ENCODE results near the gene CAPN1.

CAPN1 gene

GRCh38 chr11:65226103-65226442 is 44.3 kb downstream of the CAPN1 start:
- TF ChIP-seq CTCF (IDR thresholded peaks at IDR 0.05), result no peak

DNA sequence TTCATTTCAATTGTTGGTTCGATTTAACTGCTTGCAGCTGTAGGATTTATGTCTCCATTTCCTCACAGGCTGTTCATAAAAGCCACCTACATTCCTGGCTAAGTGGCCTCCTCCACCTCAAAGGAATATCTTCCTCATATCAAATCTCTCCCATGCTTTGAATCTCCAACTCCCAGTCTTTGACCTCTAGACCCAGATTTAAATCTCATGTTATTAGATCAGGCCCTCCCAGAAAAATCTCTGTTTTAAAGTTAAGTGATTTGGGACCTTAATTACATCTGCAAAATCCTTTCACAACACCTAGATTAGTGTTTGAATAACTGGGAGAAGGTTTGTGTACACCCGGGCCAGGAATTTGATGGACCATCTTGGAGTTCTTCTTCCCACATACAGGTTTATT is 46.2 kb downstream of the CAPN1 start:
- no peak for TF ChIP-seq CTCF (IDR thresholded peaks at IDR 0.05)

- TF ChIP-seq CTCF (IDR thresholded peaks at IDR 0.05), result no peak
Measured at GRCh38 chr11:65236194-65237059, 54.7 kb downstream of the CAPN1 start.

DNA sequence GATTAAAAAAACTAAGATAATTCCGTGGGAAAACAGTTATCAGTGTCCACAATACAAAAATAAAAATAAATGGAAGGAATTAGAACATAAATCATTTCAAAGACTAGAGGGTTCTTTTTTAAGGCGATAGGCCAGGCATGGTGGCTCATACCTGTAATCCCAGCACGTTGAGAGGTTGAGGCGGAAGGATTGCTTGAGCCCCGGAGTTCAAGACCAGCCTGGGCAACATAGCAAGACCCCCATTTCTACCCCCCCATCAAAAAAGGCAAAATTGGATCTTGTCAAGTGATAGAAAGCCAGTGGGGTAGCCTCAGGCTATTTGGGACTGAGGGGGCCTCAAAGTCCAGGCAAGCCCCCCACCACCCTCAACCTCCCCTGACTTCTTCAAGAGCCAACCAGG is 59.4 kb downstream of the CAPN1 start:
- TF ChIP-seq CTCF (IDR thresholded peaks at IDR 0.05), result no peak

GRCh38 chr11:65241692-65242091 is 60.0 kb downstream of the CAPN1 start:
- no peak for TF ChIP-seq CTCF (IDR thresholded peaks at IDR 0.05)

GRCh38 chr11:65242389-65242788 is 60.7 kb downstream of the CAPN1 start:
- no peak for TF ChIP-seq CTCF (IDR thresholded peaks at IDR 0.05)

- no peak for TF ChIP-seq CTCF (IDR thresholded peaks at IDR 0.05)
Measured at GRCh38 chr11:65243797-65244196, 62.1 kb downstream of the CAPN1 start.

DNA sequence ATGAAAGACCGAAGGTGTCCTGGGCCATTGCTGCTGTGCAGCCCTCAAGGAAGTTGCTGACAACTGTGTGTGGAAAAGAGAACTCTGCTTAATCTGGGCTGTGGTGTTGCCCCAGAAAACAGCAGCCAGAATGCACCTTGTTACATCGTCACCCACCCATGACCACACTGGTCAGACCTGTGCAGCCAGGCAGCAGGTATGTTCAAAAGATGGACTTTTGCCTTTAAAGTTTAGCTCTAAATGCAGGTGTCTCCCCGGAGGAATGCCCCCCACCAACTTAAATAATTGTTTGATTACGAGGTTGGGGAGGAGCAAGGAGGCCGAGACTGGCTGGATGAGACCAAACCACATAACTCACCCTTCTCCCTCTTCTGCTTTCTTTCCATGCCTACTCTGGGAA is 64.8 kb downstream of the CAPN1 start:
- no peak for TF ChIP-seq CTCF (IDR thresholded peaks at IDR 0.05)
